GM12801 (cell line): Measurements from ENCODE around the gene CAMK1D.

ENCODE experiments used
- CTCF ChIP-seq: IDR thresholded peaks from one replicate; pipeline ENCODE4 v1.5.1; 2011; ENCODE audit warnings: control low read depth; ENCODE audit not compliant: insufficient read length; ENCODE audit errors: extremely low read depth

CAMK1D gene

GRCh38 chr10:12822126-12822892 is 473.0 kb downstream of the CAMK1D start:
- TF ChIP-seq CTCF: no peak

GRCh38 chr10:12822893-12823170 is 473.5 kb downstream of the CAMK1D start:
- no peak for TF ChIP-seq CTCF

GRCh38 chr10:12823328-12823727 is 474.0 kb downstream of the CAMK1D start:
- TF ChIP-seq CTCF: no peak

- TF ChIP-seq CTCF: no peak
These were observed 476.0 kb downstream of the CAMK1D start for GRCh38 chr10:12825260-12825849.

GRCh38 chr10:12826800-12827372 is 477.5 kb downstream of the CAMK1D start:
- TF ChIP-seq CTCF: no peak

GRCh38 chr10:12828736-12829135 is 479.4 kb downstream of the CAMK1D start:
- TF ChIP-seq CTCF: no peak

GRCh38 chr10:12829831-12830390 is 480.6 kb downstream of the CAMK1D start:
- TF ChIP-seq CTCF: no peak
